ENCODE measurements around the gene THSD7B.

DNA sequence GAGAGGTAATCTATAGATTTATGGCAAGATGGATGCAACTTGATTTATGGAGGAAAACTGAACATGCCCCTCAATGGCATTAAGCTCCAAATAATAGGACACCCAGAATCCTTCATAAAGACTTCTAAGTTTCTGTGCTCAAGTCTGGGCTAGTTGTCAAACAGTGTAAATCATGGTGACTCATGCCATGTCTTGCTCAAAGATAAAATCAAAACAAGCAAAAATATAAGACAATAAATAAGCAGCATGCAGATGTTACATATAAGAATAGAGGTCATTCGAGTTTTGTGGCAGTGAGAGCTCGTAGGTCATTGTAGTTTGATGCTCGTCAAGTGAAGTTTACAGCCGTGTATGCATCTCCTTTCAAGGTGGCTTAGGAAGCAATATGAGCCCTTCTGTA is 403.2 kb downstream of the THSD7B start:
- TF ChIP-seq POLR2A (IDR thresholded peaks at IDR 0.05; ENCODE audit: low read length) (no peak), BHLHE40 (IDR thresholded peaks at IDR 0.05; ENCODE audit: low read depth, low read length) (no peak), HOXA7 (CRISPR knock-in tag; IDR thresholded peaks at IDR 0.05) (no peak), JUN (IDR thresholded peaks at IDR 0.05) (no peak), EP300 (IDR thresholded peaks at IDR 0.05) (no peak), SMC3 (IDR thresholded peaks at IDR 0.05) (no peak), NR3C1 (IDR thresholded peaks at IDR 0.05) (no peak)
- TF ChIP-seq, protein P1, sequence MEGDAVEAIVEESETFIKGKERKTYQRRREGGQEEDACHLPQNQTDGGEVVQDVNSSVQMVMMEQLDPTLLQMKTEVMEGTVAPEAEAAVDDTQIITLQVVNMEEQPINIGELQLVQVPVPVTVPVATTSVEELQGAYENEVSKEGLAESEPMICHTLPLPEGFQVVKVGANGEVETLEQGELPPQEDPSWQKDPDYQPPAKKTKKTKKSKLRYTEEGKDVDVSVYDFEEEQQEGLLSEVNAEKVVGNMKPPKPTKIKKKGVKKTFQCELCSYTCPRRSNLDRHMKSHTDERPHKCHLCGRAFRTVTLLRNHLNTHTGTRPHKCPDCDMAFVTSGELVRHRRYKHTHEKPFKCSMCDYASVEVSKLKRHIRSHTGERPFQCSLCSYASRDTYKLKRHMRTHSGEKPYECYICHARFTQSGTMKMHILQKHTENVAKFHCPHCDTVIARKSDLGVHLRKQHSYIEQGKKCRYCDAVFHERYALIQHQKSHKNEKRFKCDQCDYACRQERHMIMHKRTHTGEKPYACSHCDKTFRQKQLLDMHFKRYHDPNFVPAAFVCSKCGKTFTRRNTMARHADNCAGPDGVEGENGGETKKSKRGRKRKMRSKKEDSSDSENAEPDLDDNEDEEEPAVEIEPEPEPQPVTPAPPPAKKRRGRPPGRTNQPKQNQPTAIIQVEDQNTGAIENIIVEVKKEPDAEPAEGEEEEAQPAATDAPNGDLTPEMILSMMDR (IDR thresholded peaks at IDR 0.05): no peak
- TF ChIP-seq, protein P2, sequence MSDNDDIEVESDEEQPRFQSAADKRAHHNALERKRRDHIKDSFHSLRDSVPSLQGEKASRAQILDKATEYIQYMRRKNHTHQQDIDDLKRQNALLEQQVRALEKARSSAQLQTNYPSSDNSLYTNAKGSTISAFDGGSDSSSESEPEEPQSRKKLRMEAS (IDR thresholded peaks at IDR 0.05): no peak
- TF ChIP-seq, protein P3, sequence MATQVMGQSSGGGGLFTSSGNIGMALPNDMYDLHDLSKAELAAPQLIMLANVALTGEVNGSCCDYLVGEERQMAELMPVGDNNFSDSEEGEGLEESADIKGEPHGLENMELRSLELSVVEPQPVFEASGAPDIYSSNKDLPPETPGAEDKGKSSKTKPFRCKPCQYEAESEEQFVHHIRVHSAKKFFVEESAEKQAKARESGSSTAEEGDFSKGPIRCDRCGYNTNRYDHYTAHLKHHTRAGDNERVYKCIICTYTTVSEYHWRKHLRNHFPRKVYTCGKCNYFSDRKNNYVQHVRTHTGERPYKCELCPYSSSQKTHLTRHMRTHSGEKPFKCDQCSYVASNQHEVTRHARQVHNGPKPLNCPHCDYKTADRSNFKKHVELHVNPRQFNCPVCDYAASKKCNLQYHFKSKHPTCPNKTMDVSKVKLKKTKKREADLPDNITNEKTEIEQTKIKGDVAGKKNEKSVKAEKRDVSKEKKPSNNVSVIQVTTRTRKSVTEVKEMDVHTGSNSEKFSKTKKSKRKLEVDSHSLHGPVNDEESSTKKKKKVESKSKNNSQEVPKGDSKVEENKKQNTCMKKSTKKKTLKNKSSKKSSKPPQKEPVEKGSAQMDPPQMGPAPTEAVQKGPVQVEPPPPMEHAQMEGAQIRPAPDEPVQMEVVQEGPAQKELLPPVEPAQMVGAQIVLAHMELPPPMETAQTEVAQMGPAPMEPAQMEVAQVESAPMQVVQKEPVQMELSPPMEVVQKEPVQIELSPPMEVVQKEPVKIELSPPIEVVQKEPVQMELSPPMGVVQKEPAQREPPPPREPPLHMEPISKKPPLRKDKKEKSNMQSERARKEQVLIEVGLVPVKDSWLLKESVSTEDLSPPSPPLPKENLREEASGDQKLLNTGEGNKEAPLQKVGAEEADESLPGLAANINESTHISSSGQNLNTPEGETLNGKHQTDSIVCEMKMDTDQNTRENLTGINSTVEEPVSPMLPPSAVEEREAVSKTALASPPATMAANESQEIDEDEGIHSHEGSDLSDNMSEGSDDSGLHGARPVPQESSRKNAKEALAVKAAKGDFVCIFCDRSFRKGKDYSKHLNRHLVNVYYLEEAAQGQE (IDR thresholded peaks at IDR 0.05): no peak
- TF ChIP-seq, protein P4, sequence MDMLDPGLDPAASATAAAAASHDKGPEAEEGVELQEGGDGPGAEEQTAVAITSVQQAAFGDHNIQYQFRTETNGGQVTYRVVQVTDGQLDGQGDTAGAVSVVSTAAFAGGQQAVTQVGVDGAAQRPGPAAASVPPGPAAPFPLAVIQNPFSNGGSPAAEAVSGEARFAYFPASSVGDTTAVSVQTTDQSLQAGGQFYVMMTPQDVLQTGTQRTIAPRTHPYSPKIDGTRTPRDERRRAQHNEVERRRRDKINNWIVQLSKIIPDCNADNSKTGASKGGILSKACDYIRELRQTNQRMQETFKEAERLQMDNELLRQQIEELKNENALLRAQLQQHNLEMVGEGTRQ (IDR thresholded peaks at IDR 0.05): no peak
